Loucy (cell line): ENCODE measurements around the gene HOXA10.

Experiments
- H2AFZ ChIP-seq: fragments of 200-600 bp; sonication (generic); 2 replicates; pipeline ENCODE4 v1.6.0; 2016; ENCODE audit warnings: antibody characterized with exemption, mild to moderate bottlenecking, low read length, moderate library complexity
- H3F3A ChIP-seq: fragments of 200-600 bp; 2 replicates; pipeline ENCODE4 v1.6.0; 2016; ENCODE audit warnings: antibody characterized with exemption, low read depth, mild to moderate bottlenecking
- H3K27me3 ChIP-seq: fragments of 200-600 bp; sonication (generic); 2 replicates; pipeline ENCODE4 v1.6.1; 2014; ENCODE audit warnings: low read length, mild to moderate bottlenecking; ENCODE audit not compliant: insufficient read depth, poor library complexity, severe bottlenecking
- H3K36me3 ChIP-seq: fragments of 200-600 bp; sonication (generic); 2 replicates; pipeline ENCODE4 v1.6.1; 2016; ENCODE audit warnings: low read length; ENCODE audit not compliant: insufficient read depth
- H3K4me1 ChIP-seq: fragments of 200-600 bp; sonication (generic); 2 replicates; pipeline ENCODE4 v1.5.1; 2014; ENCODE audit warnings: low read length, mild to moderate bottlenecking; ENCODE audit not compliant: insufficient read depth, poor library complexity, severe bottlenecking
- H3K4me2 ChIP-seq: fragments of 200-600 bp; sonication (generic); 2 replicates; pipeline ENCODE4 v1.6.0; 2014; ENCODE audit warnings: antibody characterized with exemption, low read length, low read depth, mild to moderate bottlenecking; ENCODE audit not compliant: poor library complexity, severe bottlenecking
- H3K4me3 ChIP-seq: fragments of 200-600 bp; sonication (generic); 2 replicates; pipeline ENCODE4 v1.5.1; 2014; ENCODE audit warnings: low read length, mild to moderate bottlenecking, mixed read lengths; ENCODE audit not compliant: poor library complexity, severe bottlenecking
- H3K79me2 ChIP-seq: fragments of 200-600 bp; sonication (generic); 2 replicates; pipeline ENCODE4 v1.6.1; 2014; ENCODE audit warnings: low read length; ENCODE audit not compliant: insufficient read depth
- H3K9ac ChIP-seq: fragments of 200-600 bp; sonication (generic); 2 replicates; pipeline ENCODE4 v1.6.0; 2014; ENCODE audit warnings: mild to moderate bottlenecking, low read depth, low read length, moderate library complexity; ENCODE audit not compliant: poor library complexity, severe bottlenecking
- H3K9me2 ChIP-seq: fragments of 200-600 bp; sonication (generic); replicated peaks from 2 replicates; pipeline ENCODE4 v1.6.1; 2016; ENCODE audit warnings: low read depth, low read length, mixed read lengths
- H3K9me3 ChIP-seq: fragments of 200-600 bp; sonication (generic); 2 replicates; pipeline ENCODE4 v1.6.1; 2014; ENCODE audit warnings: mild to moderate bottlenecking, antibody characterized with exemption, low read length, low read depth; ENCODE audit not compliant: insufficient read depth
- H4K20me1 ChIP-seq: fragments of 200-600 bp; sonication (generic); 2 replicates; pipeline ENCODE4 v1.6.0; 2014; ENCODE audit warnings: antibody characterized with exemption, low read length, mild to moderate bottlenecking; ENCODE audit not compliant: insufficient read depth, poor library complexity, severe bottlenecking
- CTCF ChIP-seq: fragments of 200-600 bp; sonication (generic); conservative IDR thresholded peaks from 2 replicates; pipeline ENCODE4 v1.5.1; 2014; ENCODE audit warnings: mild to moderate bottlenecking, antibody characterized with exemption, low read length
- EZH2phosphoT487 ChIP-seq: fragments of 200-600 bp; IDR thresholded peaks from 2 replicates; pipeline ENCODE4 v1.6.1; 2018; ENCODE audit warnings: antibody characterized with exemption, mild to moderate bottlenecking, moderate library complexity, borderline replicate concordance

Gene HOXA10

DNA sequence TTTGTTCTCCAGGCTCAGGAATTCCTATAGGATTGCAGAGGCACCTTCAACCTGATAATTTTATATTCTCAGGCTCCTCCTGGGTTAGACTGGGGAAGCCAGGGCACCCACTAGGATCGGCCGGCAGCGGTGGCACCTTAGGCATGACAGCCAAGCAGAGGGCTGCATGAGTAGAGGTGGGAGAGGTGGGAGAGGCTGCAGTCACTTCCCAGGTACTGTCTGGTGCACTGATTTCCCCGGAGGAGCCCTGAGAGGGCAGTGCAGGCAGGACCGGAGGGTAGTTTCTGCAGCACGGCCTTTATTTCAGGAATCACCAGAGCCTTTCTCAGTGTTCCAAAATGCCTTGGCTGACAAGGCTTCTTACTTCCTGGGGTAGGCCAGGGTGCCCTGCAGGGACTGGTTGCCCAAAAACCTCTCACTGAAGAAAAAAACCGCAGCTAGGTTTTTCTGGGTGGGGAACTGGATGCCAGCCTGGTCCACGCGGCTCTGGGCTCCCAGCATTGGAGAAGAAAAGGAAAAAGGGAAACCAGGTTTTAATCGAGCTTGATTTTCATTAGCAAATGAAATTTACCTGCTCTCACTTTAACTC is 29.3 kb upstream of the HOXA10 start:
- Histone ChIP-seq H4K20me1 (peaks cover 8% of the 10 kb centered on the region), H3K4me3 (no peak overlapping the region), H3K4me2 (no peak overlapping the region), H2AFZ (no peak overlapping the region), H3K27me3 (no peaks in the 10 kb centered on the region), H3K4me1 (peaks cover 18% of the 10 kb centered on the region), H3K9me3 (no peaks in the 10 kb centered on the region), H3F3A (no peaks in the 10 kb centered on the region), H3K79me2 (peaks cover 42% of the 10 kb centered on the region), H3K9ac (no peak overlapping the region), H3K9me2 (no peaks in the 10 kb centered on the region), H3K36me3 (no peaks in the 10 kb centered on the region)
- no peak for TF ChIP-seq EZH2phosphoT487
- TF ChIP-seq CTCF, result no peak

GRCh38 chr7:27202862-27203134 is 28.7 kb upstream of the HOXA10 start:
- no peaks in the 10 kb centered on the region for H3K9me2 ChIP-seq
- peaks cover 48% of the 10 kb centered on the region for H3K79me2 ChIP-seq
- H4K20me1 ChIP-seq, result peaks cover 14% of the 10 kb centered on the region
- no peak overlapping the region for H3K4me3 ChIP-seq
- H3K4me2 ChIP-seq, result no peak overlapping the region
- no peak overlapping the region for H2AFZ ChIP-seq
- no peak overlapping the region for H3K9ac ChIP-seq
- H3K4me1 ChIP-seq, result peaks cover 18% of the 10 kb centered on the region
- H3K27me3 ChIP-seq, result no peaks in the 10 kb centered on the region
- H3K36me3 ChIP-seq, result no peaks in the 10 kb centered on the region
- H3F3A ChIP-seq, result no peaks in the 10 kb centered on the region
- H3K9me3 ChIP-seq, result no peaks in the 10 kb centered on the region
- TF ChIP-seq EZH2phosphoT487 (no peak), CTCF (no peak)

- H3K79me2 ChIP-seq, result peaks cover 54% of the 10 kb centered on the region
- peak overlapping the region; percentile 92 for H3K4me3 ChIP-seq
- H3K9me2 ChIP-seq, result no peaks in the 10 kb centered on the region
- TF ChIP-seq CTCF (no peak), EZH2phosphoT487 (no peak)
- no peaks in the 10 kb centered on the region for H3K9me3 ChIP-seq
- no peak overlapping the region for H2AFZ ChIP-seq
- peaks cover 20% of the 10 kb centered on the region for H4K20me1 ChIP-seq
- H3K27me3 ChIP-seq, result no peaks in the 10 kb centered on the region
- H3K4me2 ChIP-seq, result peak overlapping the region; percentile 90
- no peaks in the 10 kb centered on the region for H3K36me3 ChIP-seq
- H3K4me1 ChIP-seq, result peaks cover 19% of the 10 kb centered on the region
- no peaks in the 10 kb centered on the region for H3F3A ChIP-seq
- peak overlapping the region; percentile 85 for H3K9ac ChIP-seq
These were observed 28.1 kb upstream of the HOXA10 start for GRCh38 chr7:27202018-27202861.
